Measurements from ENCODE around the gene SSR1.

The SSR1 gene

DNA sequence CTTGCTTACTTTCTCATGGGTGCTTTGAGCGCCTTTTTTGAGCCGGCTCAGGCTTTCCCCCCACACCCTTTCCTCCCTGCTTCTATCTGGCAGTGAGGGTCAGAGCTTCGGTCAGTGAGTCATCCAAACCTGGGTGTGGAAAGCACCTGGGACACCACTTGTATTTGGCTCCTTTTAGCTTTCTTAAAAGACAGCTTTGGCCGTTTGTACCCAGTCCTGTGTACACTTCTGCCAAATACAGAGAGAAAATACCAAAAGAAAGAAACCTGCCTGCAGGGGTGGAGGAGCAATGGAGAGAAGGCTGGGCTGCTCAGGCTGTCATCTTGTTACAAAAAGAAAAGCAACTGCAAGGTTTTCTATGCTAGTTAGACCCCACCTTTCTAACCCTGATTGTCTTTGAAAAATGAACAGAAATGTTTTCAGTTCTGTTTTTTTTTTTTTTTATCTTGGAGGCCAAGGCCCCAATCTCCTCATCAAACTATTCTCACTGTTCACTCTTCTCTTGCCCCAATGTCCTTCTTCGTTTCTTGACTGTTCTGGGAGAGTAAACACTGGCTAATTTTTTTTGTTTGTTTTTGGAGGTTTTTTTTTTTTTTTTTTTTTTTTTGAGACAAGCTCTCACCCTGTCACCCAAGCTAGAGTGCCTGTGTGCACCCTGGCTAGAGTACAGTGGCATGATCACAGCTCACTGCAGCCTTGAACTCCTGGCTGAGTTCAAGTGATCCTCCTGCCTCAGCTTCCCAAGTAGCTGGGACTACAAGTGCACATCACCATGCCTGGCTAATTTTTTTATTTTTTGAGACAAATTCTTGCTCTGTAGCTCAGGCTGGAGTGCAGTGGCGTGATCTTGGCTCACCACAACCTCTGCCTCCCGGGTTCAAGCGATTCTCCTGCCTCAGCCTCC, 76.4 kb downstream of the SSR1 start:
- no peak for DNase-seq

DNA sequence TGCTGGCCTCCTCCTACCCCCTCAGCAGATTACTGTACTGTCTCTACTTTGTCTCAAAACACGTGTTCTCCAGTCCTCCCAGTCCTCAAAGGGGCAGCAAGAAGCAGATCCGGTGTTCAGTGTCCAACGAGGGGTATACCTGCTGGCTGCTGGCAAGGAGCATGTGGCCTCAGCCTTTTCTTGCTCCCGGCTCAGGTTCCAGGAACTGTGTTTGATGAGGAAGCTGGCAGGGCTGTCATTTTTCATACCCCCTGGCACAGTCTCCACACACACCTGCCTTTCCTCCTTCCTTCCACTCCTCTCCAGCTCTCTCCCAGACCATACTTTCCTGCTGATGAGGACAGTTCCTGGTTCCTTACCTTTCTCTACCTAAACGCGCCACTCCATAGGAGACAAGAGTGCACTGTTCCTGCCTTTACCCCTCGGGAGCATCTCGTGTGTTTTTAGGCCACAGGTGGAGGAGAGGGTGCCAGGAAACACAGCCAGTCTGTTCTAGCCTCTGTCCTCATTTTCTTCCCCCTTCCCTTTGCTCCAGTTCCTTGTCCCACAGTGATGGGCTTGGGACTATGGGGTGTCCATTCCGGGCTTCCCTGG, 77.2 kb downstream of the SSR1 start:
- DNase-seq = no peak

DNA sequence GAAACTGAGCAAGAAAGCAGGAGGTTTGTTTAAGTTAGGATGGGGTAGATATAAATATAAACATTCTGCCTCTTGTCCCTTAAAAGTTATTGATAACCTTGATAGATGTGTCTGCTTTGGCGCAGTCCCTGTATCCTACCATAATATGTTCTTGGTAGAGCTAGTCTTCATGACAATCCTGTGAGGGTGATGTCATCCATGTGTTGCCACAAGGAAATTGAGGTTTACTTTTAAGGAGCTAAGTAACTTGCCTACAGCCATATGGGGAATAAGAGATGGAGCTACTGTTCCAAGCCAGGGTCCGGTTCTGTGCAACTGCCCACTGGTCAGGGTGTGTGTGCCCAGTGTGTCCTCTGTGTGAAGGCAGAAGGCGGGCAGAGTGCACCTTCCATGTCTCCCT, 78.5 kb downstream of the SSR1 start:
- DNase-seq = no peak

DNA sequence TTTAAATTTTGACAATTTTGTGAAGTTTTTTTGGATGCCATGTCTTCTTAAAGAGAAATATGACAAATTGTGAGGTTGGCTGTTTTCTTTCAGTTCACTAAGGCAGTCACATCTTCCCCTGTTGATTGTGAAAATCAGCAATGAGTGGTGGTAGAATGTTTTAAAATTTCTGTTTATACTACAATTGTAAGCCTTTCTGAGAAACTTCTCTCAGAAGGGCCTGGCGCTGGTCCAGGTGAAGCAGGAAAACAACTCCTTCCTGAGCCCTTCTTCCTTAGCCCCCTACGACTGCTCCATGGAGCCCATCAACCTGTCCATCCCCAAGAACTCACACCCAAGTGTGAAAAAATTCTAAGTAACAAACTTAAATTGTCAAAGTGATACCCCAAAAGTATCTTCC, 80.6 kb downstream of the SSR1 start:
- no peak for DNase-seq

DNA sequence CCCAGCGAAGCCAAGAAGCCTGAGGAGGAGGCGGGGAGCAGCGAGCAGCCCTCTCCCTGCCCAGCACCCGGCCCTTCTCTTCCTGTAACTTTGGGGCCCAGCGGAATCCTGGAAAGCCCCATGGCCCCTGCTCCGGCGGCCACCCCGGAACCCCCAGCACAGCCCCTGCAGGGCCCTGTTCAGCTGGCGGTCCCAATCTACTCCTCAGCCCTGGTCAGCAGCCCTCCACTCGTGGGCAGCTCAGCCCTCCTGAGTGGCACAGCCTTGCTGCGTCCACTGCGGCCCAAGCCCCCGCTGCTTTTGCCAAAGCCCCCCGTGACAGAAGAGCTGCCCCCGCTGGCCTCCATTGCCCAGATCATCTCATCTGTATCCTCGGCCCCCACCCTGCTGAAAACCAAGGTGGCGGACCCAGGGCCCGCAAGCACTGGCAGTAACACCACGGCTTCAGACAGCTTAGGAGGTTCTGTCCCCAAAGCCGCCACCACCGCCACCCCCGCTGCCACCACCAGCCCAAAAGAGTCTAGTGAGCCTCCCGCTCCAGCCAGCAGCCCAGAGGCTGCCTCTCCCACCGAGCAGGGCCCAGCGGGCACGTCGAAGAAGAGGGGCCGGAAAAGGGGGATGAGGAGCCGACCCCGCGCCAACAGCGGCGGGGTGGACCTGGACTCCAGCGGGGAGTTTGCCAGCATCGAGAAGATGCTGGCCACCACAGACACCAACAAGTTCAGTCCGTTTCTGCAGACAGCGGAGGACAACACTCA, 81.9 kb downstream of the SSR1 start:
- DNase-seq = no peak

DNA sequence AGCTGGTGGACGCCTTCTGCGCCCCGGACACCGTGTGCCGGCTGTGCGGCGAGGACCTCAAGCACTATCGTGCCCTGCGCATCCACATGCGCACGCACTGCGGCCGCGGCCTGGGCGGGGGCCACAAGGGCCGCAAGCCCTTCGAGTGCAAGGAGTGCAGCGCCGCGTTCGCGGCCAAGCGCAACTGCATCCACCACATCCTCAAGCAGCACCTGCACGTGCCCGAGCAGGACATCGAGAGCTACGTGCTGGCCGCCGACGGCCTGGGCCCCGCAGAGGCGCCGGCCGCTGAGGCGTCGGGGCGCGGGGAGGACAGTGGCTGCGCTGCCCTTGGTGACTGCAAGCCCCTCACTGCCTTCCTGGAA, 82.7 kb downstream of the SSR1 start:
- no peak for DNase-seq

DNA sequence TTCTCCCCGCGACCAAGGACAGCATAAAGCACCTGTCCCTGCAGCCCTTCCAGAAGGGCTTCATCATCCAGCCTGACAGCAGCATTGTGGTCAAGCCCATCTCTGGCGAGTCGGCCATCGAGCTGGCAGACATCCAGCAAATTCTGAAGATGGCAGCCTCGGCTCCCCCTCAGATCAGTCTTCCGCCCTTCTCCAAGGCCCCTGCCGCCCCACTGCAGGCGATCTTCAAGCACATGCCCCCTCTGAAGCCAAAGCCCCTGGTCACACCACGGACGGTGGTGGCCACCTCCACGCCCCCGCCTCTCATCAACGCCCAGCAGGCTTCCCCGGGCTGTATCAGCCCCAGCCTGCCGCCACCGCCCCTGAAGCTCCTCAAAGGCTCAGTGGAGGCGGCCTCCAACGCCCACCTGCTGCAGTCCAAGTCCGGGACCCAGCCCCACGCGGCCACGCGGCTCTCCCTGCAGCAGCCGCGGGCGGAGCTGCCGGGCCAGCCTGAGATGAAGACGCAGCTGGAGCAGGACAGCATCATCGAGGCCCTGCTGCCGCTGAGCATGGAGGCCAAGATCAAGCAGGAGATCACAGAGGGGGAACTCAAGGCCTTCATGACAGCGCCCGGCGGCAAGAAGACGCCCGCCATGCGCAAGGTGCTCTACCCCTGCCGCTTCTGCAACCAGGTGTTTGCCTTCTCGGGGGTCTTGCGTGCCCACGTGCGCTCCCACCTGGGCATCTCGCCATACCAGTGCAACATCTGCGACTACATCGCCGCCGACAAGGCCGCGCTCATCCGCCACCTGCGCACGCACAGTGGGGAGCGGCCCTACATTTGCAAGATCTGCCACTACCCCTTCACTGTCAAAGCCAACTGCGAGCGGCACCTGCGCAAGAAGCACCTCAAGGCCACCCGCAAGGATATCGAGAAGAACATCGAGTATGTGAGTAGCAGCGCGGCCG, 83.3 kb downstream of the SSR1 start:
- DNase-seq = no peak

DNA sequence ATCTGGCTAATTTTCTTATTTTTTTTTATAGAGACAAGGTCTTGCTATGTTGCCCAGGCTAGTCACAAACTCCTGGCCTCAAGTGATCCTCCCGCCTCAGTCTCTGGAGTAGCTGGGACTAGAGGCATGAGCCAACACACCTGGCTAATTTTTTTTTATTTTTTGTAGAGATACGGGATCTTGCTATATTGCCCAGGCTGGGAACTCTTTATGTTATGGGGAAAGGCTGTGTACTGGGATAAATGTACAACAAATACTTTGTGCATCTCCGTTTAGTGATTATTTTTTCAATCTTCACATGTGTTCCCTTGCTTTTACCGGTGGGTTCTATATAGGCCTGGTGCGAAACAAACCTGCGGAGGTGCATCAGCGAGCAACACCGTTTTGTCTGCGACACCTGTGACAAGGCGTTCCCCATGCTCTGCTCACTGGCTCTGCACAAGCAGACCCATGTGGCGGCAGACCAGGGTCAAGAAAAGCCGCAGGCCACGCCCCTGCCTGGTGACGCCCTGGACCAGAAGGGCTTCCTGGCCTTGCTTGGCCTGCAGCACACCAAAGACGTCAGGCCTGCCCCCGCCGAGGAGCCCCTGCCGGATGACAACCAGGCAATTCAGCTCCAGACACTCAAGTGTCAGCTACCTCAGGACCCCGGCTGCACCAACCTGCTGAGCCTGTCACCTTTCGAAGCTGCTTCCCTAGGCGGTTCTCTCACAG, 84.2 kb downstream of the SSR1 start:
- no peak for DNase-seq

DNA sequence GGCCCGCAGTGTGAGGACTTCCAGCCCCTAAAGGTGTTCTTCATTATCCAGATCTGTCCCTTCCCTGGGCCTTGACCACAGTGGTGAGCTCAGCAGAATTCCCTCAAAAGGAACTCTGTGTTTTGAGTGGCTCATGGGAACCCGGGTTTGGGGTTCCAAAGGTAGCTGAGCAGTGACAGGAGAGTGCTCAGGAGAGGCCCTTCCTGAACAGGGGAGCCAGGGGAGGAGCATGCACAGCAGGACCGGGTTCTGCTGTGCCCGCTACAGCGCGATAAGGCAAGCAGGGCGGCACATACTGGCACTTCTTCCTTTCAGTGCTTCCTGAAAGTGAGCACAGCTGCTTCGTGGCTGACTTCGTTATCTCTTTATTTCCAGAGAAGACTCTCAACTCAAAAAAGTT, 88.3 kb downstream of the SSR1 start:
- no peak for DNase-seq

DNA sequence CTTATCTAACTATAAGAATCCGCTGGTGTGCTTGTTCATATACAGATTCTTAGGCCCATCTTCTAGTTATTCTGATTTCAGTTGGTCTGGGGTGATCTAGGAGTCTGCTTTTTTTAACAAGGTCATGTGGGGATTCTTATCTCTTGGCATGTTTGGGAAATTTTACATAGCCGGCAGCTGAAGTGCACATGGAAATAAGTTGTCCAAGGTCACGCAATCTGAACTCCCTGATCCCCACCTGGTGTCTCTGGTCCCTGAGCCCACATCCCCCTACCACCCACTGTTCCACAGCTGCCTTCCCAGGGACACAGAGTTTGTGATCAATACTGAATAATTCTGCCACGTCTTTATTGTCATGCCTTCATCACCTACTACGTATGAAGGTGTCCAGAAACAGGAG, 90.8 kb downstream of the SSR1 start:
- no peak for DNase-seq

DNA sequence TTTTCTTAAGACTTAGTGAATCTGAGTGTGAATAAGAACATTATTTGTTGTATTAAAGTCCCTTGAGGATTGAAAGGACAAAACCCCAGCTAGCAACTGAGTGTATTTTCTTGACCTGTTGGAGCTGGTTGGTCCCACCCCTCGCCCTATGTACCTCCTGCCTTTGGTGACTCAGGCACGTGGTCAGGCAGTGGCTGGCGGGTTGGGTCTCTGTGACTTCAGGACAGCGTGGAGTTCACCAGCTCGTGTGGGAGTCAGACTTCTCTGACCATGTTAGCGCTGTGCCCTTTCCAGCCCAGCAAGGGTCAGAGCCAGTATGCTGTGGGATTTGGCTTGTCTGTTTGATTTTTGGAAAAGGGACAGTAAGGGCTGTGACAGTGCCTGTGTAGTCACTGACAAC, 93.7 kb downstream of the SSR1 start:
- no peak for DNase-seq

DNA sequence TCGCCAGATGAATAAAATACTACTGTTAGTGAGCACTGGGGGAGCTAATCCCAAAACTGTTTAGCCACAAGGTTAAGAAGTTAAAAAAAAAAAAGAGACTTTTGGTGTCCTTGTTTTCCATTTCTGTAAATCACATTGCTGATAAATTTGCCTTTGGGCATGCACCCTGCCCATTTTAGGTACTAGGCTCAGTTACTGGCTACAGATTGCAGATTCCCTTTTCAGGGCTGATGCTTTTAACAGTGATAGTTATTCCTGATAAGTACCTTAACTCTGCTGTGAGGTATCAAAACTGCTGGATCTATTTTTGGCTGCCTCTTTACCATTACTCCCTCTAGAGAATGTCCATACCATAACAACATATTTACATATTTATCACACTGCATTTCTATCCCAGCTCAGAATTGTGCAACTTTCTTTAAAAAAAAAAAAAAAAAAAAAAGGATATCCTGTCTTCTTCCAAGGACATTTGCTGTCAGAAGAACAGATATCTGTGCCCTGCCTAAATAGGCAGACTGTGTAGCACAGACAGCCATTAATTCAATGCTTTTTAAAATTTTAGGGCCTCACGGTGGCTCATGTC, 94.5 kb downstream of the SSR1 start:
- no peak for DNase-seq
